NCI-H526 (cell line): Measurements from ENCODE around the gene CREM.

ENCODE experiments used
- DNase-seq, 2 experiments: peaks; one replicate each; lab custom pipeline; 2025; lab: John Stamatoyannopoulos, UW

The CREM gene

GRCh38 chr10:35136263-35136815, 9.7 kb downstream of the CREM start:
- no peak for DNase-seq

GRCh38 chr10:35140126-35140525, 13.5 kb downstream of the CREM start:
- no peak for DNase-seq

DNA sequence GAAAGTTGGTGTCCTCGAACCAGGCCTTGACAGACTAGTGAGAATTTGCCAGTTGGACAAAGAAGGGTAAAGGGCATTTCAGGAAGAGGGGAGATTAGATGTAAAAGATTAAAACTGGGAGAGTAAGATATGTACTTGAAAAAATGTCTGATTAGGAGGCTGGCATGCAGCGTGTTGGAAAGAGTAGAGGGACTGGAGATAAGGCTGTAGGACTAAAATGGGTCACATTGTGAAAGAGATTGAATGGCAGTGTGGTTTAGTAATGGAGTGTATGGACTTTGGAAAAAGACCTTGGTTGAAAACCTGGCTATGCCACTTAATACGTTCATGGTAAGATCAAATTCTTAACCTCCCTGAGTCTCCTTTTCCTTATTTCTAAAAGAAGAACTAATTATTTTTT, 14.1 kb downstream of the CREM start:
- no peak for DNase-seq

GRCh38 chr10:35150308-35150707, 23.7 kb downstream of the CREM start:
- DNase-seq, result no peak

DNA sequence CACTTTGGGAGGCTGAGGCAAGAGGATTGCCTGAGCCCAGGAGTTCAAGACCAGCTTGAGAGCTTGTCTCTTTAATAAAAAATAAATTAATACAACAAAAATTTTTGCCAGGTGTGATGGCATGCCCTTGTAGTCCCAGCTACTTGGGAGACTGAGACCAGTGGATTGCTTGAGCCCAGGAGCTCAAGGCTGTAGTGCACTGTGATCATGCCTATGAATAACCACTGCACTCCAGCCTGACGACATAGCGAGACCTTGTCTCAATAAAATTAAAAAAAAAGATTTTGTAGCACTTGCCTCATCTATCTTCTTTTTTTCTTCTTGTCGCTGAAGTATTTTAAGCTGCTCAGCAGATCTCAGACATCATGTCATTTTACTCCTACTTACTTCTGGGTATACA, 26.3 kb downstream of the CREM start:
- DNase-seq, result no peak

- no peak for DNase-seq
Measured at GRCh38 chr10:35153716-35154115, 27.1 kb downstream of the CREM start.

- DNase-seq, result no peak
Measured at GRCh38 chr10:35160743-35161142, 34.1 kb downstream of the CREM start.

DNA sequence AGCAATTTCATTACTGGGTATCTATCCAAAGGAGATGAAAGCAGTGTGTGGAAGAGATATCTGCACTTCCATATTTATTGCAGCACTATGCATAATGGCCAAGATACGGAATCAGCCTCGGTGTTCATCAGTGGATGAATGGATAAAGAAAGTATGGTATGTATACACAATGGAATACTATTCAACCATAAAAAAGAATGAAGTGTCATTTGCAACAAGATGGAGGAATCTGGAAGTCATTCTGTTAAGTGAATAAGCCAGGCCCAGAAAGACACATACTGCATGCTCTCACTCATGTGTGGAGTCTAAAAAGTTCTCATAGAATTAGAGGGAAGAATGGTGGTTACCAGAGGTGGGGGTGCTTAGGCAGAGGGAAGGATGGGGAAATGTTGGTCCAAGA, 35.3 kb downstream of the CREM start:
- DNase-seq, result no peak

DNA sequence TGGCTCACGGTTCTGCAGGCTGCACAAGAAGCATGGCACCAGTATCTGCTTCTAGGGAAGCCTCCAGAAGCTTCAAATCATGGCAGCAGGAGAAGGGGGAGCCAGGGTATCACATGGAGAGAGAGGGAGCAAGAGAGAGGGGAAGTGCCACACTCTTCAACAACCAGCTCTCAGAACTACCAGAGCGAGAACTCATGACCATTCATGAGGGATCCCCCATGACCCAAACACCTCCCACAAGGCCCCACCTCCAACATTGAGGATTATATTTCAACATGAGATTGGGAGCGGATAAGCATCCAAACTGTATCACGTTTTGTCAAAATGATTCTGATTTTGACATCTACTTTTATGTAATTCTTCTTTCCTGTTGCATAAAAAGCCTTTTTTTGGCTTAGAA, 38.5 kb downstream of the CREM start:
- DNase-seq, result no peak

DNA sequence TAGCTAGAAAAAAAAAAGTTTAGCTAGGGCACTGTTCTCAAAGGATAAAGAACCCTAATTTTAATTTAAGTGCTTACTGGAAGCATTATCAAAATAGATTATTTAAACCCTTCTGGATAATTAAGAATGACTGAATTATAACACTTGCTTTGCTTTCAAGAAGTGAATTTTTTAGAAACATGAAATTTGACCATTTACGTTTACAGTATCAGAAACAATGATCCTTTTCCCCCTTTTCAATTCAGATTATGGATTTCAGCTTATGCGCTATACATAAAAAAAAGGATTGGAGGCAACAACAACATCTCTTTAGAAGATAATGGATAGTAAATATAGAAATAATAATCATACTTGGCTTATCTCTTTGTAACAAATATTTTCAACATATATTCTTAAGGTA, 39.2 kb downstream of the CREM start:
- DNase-seq, result no peak

DNA sequence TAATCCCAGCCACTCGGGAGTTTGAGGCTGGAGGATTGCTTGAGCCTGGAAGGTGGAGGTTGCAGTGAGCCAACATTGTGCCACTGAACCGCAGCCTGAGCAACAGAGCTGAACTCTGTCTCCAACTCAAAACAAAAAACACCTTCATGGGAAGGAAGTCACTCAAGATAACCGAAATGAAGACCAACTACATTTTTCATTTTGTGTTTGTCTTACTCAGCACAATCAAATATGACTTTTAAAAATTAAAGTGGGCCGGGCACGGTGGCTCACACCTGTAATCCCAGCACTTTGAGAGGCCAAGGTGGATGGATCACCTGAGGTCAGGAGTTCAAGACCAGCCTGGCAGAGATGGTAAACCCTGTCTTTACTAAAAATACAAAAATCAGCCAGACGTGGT, 40.0 kb downstream of the CREM start:
- DNase-seq, result no peak

GRCh38 chr10:35167342-35167741, 40.7 kb downstream of the CREM start:
- no peak for DNase-seq

DNA sequence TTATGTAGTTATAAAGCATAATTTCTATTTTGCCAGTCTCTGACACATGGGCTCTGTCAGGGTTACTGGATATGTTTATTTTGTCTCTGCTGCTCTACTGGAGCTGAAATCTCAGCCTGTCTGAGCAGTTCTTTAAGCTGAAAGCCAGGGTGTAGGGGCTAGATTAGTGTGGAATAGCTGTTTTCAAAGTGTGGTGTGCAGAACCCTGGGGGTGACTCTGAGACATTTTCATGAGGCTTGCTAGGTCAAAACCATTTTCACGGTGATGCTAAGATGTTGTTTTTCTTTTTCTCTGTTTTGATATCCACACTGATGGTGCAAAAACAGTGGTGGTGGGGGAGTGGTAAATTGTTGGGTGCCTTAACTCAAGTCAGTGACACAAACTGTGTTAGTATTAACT, 45.5 kb downstream of the CREM start:
- no peak for DNase-seq

GRCh38 chr10:35172574-35172973, 45.9 kb downstream of the CREM start:
- DNase-seq, result no peak

GRCh38 chr10:35178331-35178730, 51.7 kb downstream of the CREM start:
- DNase-seq, result no peak

- DNase-seq, result no peak
Measured at GRCh38 chr10:35182631-35183510, 56.2 kb downstream of the CREM start.

DNA sequence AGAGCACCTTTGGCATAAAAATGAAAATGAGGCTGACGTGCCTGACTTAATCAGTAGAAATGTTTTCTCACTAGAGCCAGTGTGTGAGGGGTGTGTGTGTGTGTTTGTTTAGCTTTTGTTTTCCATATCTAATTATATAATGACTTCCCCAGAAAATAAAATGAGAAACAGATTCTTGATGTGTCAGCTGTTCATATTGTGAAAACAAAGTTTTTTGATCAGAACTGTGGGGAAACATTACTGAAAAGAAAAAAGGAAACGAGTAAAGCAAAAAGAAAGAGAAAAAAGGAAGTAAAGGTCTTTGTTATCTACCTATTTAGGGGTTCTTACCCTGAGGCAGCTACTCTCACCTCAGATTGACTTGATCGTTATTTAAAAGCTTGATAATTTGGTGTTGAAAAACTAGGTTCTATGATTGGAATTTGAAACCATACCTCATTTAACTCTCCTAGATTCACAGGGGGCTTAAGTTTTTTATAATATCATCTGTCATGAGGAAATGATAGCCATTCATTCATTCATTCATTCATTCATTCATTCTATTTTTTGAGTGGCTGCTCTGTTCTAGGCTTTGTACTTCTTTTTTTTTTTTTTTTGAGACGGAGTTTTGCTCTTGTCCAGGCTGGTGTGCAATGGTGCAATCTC, 58.0 kb downstream of the CREM start:
- DNase-seq, result peak in 1 of 2 experiments; percentile 14

- DNase-seq, result no peak
Measured at GRCh38 chr10:35185260-35186034, 58.8 kb downstream of the CREM start.

- DNase-seq, result no peak
Measured at GRCh38 chr10:35188954-35189353, 62.3 kb downstream of the CREM start.

DNA sequence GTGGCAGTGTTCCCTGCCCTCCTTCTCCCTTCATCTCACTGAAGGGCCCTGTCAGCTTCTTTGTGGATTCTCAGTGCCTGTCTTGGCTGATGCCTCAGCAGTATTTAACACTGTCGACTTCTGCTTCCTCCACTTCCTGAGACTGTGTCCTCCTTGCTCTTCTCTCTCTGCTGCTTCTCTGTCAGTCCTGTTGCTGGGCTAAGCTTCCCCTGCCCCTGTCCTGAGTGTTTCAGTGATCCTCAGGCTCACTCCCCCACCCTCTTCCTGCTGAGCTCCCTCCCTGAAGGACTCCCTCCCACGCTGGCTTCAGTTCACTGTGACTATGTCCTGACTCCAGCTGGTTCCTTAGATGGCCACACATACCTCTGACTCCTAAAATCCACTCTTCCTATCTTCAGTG, 64.9 kb downstream of the CREM start:
- no peak for DNase-seq

DNA sequence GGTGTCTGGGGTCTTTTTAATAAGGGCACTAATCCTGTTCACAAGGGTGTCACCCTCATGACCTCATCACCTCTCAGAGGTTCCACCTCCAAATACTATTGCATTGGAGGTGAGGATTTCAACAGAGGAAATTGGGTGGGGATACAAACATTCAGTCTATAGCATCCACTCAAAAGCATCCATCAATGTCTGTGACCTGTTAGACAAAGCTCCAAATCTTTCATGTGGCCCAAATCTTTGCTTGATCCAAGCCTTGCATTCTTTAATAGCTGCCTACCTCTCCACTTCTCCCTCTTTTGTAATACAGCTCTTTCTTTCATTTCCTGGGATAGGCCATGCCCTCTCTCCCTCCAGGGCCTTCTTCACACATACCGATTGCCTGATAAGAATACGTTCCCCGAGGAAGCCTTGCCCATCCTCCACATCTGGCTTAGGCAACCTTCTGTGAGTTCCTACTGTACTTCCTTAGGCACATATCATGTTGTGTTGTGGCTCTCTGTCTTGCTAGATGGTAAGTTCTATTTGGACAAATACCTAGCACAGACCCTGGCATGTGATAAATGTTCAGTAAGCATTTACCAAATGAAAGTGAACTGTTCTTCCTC, 66.1 kb downstream of the CREM start:
- DNase-seq, result no peak

DNA sequence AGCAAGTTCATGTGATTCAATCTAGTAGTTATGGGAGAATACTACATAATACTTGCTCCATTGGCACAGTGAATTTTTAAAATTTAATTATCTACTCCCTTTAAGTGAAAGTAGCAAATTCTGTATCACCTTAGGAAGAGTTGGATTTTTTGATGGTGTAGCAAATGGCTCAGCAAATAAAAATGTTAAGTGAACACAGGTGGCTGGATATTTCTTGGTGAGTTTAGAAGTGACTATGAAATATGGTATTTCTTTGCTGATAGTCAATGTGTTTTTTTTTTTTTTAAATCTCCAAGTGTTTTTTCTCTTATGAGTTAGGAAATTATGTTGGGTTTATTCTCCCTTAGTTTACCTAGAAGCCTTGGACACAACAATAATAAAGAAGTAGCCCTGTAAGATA, 67.8 kb downstream of the CREM start:
- DNase-seq, result no peak
